ENCODE measurements around the gene GTF2A2. TPM values are rescaled to one million over a fixed set of nuclear protein-coding genes. Genes with fewer than 3 reads are reported as not detected.

GTF2A2 gene
- total RNA-seq, 1 donor = 39.3 TPM

DNA sequence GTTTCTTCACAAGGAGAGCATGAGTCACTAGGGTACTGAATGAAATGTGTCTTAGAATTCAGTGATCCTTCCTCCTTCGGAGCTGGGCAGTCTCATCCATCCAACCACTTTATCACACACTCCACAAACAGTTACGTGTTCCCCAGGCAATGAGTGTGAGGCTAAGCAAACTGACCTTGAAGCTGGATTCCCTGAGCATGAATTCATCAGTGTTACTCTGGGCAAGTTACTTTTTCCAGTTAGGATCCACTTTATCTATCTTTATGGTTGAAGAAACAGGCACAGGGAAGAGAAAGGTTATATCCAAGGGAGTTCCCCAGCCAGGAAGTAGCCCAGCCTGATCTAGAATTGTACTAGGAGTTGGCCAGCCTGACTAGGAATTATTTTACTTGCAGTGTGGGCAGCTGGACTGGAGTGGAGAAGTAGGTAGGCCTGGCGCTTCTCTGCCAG, 62.8 kb downstream of the GTF2A2 start:
- DNase-seq (ENCODE audit: low read depth) = peak; percentile 25
- TF ChIP-seq, protein P1, sequence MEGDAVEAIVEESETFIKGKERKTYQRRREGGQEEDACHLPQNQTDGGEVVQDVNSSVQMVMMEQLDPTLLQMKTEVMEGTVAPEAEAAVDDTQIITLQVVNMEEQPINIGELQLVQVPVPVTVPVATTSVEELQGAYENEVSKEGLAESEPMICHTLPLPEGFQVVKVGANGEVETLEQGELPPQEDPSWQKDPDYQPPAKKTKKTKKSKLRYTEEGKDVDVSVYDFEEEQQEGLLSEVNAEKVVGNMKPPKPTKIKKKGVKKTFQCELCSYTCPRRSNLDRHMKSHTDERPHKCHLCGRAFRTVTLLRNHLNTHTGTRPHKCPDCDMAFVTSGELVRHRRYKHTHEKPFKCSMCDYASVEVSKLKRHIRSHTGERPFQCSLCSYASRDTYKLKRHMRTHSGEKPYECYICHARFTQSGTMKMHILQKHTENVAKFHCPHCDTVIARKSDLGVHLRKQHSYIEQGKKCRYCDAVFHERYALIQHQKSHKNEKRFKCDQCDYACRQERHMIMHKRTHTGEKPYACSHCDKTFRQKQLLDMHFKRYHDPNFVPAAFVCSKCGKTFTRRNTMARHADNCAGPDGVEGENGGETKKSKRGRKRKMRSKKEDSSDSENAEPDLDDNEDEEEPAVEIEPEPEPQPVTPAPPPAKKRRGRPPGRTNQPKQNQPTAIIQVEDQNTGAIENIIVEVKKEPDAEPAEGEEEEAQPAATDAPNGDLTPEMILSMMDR (IDR thresholded peaks at IDR 0.05; ENCODE audit: insufficient read depth, low read depth, low read length) = no peak
- H3K4me3 ChIP-seq (ENCODE audit: low read depth, low read length) = no peak overlapping the region

DNA sequence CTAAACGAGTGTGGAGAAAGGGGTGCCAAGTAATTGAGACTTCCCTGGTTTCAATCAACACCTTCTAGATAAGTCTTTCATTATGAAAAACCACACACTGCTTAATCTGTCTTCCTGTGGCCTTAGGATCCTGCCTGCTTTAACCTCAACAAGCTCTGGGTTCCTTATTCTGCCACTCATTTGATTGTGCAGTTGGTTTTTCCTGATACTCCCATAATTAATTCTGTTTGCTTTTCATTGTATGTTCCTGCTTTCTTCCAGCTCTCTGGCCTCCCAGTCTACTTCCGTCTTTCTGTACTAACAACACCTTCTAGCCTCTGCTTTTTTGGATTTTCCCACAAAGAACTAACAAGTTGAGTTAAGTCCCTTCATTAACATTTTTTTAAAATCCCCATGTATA, 66.0 kb downstream of the GTF2A2 start:
- no peak overlapping the region for H3K4me3 ChIP-seq (ENCODE audit: low read depth, low read length)
- TF ChIP-seq, protein P1 (IDR thresholded peaks at IDR 0.05; ENCODE audit: insufficient read depth, low read depth, low read length) = no peak
- DNase-seq (ENCODE audit: low read depth) = no peak

DNA sequence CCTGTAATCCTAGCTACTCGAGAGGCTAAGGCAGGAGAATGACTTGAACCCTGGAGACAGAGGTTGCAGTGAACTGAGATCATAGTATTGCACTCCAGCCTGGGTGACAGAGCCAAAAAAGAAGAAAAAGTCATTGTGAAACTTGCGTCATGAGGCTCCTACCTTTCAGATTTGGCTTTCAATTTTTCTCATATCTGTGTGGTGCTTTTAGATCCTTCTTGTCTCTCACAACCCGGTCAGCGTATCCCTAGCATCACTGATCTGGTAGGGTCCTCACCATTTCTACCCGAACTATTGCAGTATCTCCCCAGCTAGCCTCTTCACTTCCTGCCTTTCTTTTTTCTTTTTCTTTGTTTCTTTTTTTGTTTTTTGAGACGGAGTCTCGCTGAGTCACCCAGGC, 67.3 kb downstream of the GTF2A2 start:
- no peak for DNase-seq (ENCODE audit: low read depth)
- TF ChIP-seq, protein P1 (IDR thresholded peaks at IDR 0.05; ENCODE audit: insufficient read depth, low read depth, low read length) = no peak
- H3K4me3 ChIP-seq (ENCODE audit: low read depth, low read length) = no peak overlapping the region

Other genes with a start within 250 kb of the GTF2A2 start
- gene FAM81A, start 219.3 kb downstream of the GTF2A2 start, total RNA-seq = under 0.01 TPM in 2 replicates
- under 0.01 TPM in 2 replicates for gene GCNT3, start 45.7 kb downstream of the GTF2A2 start, total RNA-seq
- 114 and 149 TPM in 2 replicates for gene BNIP2, start 31.8 kb upstream of the GTF2A2 start, total RNA-seq

All from fibroblast of villous mesenchyme (primary cell).